Cardiac fibroblast (primary cell): ENCODE data around the gene STK17B.

Experiments
- DNase-seq, 2 donors: peaks; one replicate each; pipeline versions ENCODE4 v3.0.0 to v3.0.0-alpha.2; 2010; ENCODE audit warnings: low read depth in 2 of 2
- H3K4me3 ChIP-seq, 2 donors: replicated peaks in 1 of 2; 1 replicate in 1 of 2; 2 replicates in 1 of 2; pipeline ENCODE4 v1.5.1; 2011; ENCODE audit warnings: low read depth in 2 of 2, low read length in 2 of 2, mild to moderate bottlenecking in 2 of 2, moderate library complexity in 1 of 2
- CTCF ChIP-seq: IDR thresholded peaks from one replicate; pipeline ENCODE4 v1.5.1; 2011; ENCODE audit warnings: low read depth, mild to moderate bottlenecking, low read length, inconsistent platforms

The STK17B gene

GRCh38 chr2:196148736-196149135, 22.6 kb downstream of the STK17B start:
- DNase-seq, result no peak
- no peak for TF ChIP-seq CTCF
- H3K4me3 ChIP-seq, result no peak overlapping the region

- no peak overlapping the region for H3K4me3 ChIP-seq
- no peak for DNase-seq
- no peak for TF ChIP-seq CTCF
Observed at GRCh38 chr2:196145256-196145655, 26.1 kb downstream of the STK17B start.

GRCh38 chr2:196144513-196145126, 26.8 kb downstream of the STK17B start:
- no peak for DNase-seq
- H3K4me3 ChIP-seq, result no peak overlapping the region
- TF ChIP-seq CTCF, result no peak

- DNase-seq, result peak in 1 of 2 donors; percentile 68
- no peak for TF ChIP-seq CTCF
- no peak overlapping the region for H3K4me3 ChIP-seq
Observed at GRCh38 chr2:196143730-196144131, 27.6 kb downstream of the STK17B start.

GRCh38 chr2:196142825-196143224, 28.6 kb downstream of the STK17B start:
- H3K4me3 ChIP-seq, result no peak overlapping the region
- TF ChIP-seq CTCF, result no peak

GRCh38 chr2:196140213-196140612, 31.2 kb downstream of the STK17B start:
- no peak for TF ChIP-seq CTCF
- DNase-seq, result no peak
- no peak overlapping the region for H3K4me3 ChIP-seq

More at GRCh38 chr2:196142825-196143224, 28.6 kb downstream of the STK17B start:
- no peak for DNase-seq

GRCh38 chr2:196137271-196137670, 34.1 kb downstream of the STK17B start:
- no peak for TF ChIP-seq CTCF
- no peak overlapping the region for H3K4me3 ChIP-seq
- DNase-seq, result peak in 1 of 2 donors; percentile 24
